ENCODE results near the gene ACAA1.
A peak's percentile ranks its signal among the peaks of the same experiment; 100 is the strongest.

ACAA1 gene, protein sequence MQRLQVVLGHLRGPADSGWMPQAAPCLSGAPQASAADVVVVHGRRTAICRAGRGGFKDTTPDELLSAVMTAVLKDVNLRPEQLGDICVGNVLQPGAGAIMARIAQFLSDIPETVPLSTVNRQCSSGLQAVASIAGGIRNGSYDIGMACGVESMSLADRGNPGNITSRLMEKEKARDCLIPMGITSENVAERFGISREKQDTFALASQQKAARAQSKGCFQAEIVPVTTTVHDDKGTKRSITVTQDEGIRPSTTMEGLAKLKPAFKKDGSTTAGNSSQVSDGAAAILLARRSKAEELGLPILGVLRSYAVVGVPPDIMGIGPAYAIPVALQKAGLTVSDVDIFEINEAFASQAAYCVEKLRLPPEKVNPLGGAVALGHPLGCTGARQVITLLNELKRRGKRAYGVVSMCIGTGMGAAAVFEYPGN

DNA sequence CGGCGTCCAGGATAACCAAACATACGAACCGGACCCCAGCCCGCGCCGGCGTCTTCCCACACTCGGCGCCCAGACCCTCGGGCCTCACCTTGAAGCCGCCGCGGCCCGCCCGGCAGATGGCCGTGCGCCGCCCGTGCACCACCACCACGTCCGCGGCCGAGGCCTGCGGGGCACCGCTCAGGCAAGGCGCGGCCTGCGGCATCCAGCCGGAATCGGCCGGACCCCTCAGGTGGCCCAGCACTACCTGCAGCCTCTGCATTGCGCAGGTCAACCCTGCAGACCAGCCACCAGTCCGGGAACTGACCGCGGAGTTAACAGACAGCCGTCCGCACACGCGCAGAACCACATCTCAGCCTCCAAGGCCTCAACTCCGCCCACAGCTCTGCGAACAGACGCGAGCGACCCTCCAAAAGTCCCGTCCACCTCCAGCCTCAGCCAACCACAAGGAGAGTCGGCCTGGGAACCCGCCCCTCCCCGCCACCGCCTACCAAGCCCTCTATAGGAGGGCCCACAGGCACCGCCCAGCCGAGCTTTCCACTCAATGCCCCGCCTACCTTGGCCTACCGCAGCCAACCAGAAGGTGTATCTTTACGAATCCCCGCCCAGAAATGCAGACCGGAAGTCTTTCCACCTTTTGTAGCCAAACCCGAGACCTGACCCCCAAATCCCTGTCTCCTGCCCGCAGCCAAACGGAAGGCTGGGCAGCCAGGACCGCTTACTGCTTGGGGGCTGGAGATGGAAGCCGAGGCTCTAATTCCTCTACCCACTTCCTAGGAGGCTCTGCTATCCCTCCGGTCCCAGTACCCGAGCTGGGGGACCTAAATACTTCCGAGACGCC is at the start of gene ACAA1:
TSS of gene ACAA1 (minus strand) at position 351 of the 838 bp plus-strand sequence. CDS start at position 259, 92 bp downstream.
- Mint-ChIP-seq H3K4me1 (ENCODE audit: low read depth) (peaks cover 72% of the 10 kb centered on the region), H3K4me3 (peak within 1 kb of the TSS; percentile 92), H3K27me3 (no peaks in the 10 kb centered on the region), H3K27ac (peak within 1 kb of the TSS; percentile 95), H3K36me3 (ENCODE audit: low read depth) (peaks cover 37% of the 10 kb centered on the region), H3K9me3 (no peaks in the 10 kb centered on the region)

DNA sequence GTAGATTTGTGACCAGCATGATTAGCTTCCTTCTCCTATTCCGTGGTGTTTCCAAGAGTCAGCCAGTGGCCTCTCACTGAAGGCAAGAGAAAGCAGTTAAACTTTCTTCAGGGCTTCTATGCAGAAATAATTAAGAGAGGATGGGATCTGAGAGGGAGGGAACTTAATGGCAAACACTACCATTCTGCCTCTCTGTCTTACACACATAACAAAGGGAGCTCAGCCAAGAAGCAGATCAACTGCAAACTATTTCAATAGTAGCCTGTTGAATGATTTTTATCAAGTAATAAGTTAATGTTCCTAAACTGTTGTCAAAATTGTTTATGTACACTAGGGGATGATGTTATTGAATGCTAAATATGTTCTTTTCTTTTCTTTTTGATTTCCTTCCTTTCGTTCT is 40.3 kb upstream of the ACAA1 start:
- Mint-ChIP-seq H3K4me1 (ENCODE audit: low read depth) (peaks cover 52% of the 10 kb centered on the region), H3K36me3 (ENCODE audit: low read depth) (peaks cover 22% of the 10 kb centered on the region), H3K4me3 (no peak overlapping the region), H3K27me3 (no peaks in the 10 kb centered on the region), H3K27ac (no peak overlapping the region), H3K9me3 (no peaks in the 10 kb centered on the region)

DNA sequence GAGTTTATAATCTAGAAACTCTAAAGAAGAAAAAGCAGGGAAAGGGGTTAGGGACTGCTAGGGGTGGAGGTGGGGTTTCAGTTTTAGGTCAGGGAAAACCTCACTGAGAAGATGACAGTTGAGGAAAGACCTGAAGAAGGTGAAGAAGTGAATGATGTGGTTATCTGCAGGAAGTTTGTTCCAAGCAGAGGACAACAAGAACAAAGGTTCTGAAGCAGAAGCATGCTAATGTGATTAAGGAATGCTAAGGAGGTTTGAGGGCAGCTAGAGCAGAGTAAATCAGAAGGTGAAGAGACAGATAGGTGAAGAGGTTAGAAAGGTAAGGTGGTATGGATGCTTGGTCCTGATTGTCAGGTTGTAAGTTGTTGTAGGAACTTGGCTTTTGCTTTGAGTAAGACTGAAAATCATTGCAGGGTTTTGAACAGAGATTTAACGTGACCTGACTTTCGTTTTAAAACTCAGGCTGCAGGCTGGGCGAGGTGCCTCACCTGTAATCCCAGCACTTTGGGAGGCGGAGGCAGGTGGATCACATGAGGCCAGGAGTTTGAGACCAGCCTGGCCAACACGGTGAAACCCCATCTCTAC is 37.0 kb upstream of the ACAA1 start:
- Mint-ChIP-seq H3K4me3 (no peak overlapping the region), H3K27ac (peak overlapping the region; percentile 43), H3K27me3 (no peaks in the 10 kb centered on the region), H3K9me3 (no peaks in the 10 kb centered on the region), H3K36me3 (ENCODE audit: low read depth) (peaks cover 17% of the 10 kb centered on the region), H3K4me1 (ENCODE audit: low read depth) (peaks cover 72% of the 10 kb centered on the region)

DNA sequence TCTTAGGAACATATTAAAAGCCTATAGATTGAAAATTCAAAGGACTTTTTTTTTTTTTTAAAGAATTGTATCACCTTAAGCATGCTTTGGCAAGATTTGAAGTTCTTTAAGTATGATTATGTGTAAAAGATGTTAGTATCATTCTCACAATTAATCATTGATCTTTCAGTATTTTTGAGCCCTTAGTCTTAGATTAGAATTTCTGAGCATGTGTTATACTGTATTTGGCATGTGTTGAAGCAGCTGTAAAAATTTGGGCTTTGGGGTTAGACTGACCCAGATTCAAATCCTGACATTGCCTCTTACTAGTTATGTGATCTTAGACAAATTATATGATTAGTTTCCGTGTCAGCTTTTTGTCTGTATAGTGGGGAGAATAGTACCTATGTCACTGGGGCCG is 34.7 kb upstream of the ACAA1 start:
- Mint-ChIP-seq H3K4me1 (ENCODE audit: low read depth) (peaks cover 91% of the 10 kb centered on the region), H3K27me3 (no peaks in the 10 kb centered on the region), H3K36me3 (ENCODE audit: low read depth) (peaks cover 31% of the 10 kb centered on the region), H3K9me3 (no peaks in the 10 kb centered on the region), H3K4me3 (no peak overlapping the region), H3K27ac (no peak overlapping the region)

DNA sequence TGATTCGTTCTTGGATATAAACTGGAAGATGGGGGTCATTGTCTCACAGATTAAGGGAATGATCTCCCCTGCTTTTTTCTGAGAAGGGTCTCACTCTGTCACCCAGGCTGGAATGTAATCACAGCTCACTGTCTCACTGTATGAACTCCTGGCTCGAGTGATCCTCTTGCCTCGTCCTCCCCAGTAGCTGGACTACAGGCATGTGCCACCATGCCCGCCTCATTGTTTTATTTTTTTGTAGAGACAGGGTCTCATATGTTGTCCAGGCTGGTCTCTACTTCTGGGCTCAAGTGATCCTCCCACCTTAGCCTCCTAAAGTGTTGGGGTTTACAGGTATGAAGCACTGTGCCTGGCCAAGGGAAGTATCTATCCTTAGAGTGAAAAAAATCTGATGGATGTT is 33.8 kb upstream of the ACAA1 start:
- H3K4me3 Mint-ChIP-seq: no peak overlapping the region
- no peaks in the 10 kb centered on the region for H3K9me3 Mint-ChIP-seq
- H3K27ac Mint-ChIP-seq: no peak overlapping the region
- peaks cover 35% of the 10 kb centered on the region for H3K36me3 Mint-ChIP-seq (ENCODE audit: low read depth)
- H3K4me1 Mint-ChIP-seq (ENCODE audit: low read depth): peaks cover 95% of the 10 kb centered on the region
- H3K27me3 Mint-ChIP-seq: no peaks in the 10 kb centered on the region

DNA sequence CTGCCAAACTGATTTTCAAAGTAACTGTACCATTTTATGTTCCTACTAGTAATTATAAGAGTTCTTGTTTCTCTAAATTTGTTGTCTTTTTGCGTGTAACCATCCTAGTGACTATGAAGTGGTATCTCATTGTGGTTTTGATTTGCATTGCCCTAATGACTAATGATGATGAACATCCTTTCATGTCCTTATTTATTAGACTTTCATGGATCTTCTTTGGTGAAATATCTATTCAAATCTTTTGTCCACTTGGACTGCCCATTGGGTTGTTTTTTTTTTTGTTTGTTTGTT is 32.0 kb upstream of the ACAA1 start:
- H3K9me3 Mint-ChIP-seq: no peaks in the 10 kb centered on the region
- peak overlapping the region; percentile 78 for H3K27ac Mint-ChIP-seq
- peak overlapping the region; percentile 62 for H3K4me3 Mint-ChIP-seq
- H3K27me3 Mint-ChIP-seq: no peaks in the 10 kb centered on the region
- H3K36me3 Mint-ChIP-seq (ENCODE audit: low read depth): peaks cover 27% of the 10 kb centered on the region
- peaks cover 87% of the 10 kb centered on the region for H3K4me1 Mint-ChIP-seq (ENCODE audit: low read depth)

DNA sequence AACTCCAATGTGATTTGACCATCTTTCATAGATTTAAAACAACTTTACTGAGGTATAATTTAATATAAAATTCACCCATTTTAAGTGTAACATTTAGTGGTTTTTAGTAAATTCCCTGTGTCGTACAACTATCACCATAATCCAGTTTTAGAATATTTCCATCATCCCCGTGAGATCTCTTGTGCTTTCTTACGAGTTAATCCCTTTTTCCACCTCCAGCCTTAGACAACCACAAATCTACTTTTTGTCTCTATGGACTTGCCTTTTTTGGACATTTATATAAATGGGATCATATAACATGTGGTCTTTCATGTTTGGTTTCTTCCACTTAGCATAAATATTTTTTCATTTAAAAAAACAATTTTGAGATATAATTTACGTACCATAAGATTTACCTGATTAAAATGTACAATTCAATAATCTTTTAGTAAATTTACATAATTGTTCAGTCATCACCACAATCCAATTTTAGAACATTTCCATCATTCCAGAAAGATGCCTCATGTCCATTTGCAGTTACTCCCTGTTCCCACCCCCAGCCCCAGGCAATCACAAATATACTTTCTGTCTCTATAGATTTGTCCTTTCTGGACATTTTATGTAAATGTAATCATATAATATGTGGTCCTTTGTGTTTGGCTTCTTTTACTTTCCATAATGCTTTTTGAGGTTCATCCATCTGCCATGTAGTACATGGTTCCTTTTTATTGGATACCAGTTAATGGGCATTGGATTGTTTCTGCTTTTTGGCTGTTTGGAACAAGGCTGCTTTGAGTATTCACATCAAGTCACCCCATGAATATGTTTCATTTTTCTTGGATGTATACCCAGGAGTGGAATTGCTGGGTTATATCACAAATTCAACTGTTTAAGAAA is 31.5 kb upstream of the ACAA1 start:
- no peaks in the 10 kb centered on the region for H3K9me3 Mint-ChIP-seq

DNA sequence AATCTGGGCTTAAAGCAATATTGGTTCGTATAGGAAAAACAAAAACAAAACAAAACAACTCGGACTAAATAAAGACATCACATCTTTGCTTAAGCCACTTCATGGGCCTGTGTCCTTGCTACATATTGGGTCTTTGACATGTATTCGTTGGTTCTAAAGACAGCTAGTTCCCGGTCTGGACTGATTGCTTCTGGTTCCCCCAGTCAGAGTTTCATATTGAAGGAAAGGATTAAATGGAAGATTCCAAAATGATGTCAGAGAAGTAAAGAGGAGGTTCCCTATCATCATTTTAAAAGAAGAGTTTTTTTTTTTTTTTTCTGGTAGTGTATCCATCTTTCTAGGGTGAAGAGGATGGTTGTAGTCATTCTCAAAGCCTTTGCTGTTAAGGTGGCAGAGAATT is 30.7 kb upstream of the ACAA1 start:
- Mint-ChIP-seq H3K9me3 (no peaks in the 10 kb centered on the region), H3K27ac (peak overlapping the region; percentile 51), H3K4me1 (ENCODE audit: low read depth) (peaks cover 77% of the 10 kb centered on the region), H3K36me3 (ENCODE audit: low read depth) (peaks cover 27% of the 10 kb centered on the region), H3K4me3 (peak overlapping the region; percentile 96), H3K27me3 (no peaks in the 10 kb centered on the region)

More for the DNA sequence above, 31.5 kb upstream of the ACAA1 start:
- Mint-ChIP-seq H3K27ac (peak overlapping the region; percentile 78), H3K36me3 (ENCODE audit: low read depth) (peaks cover 27% of the 10 kb centered on the region), H3K4me1 (ENCODE audit: low read depth) (peaks cover 84% of the 10 kb centered on the region), H3K27me3 (no peaks in the 10 kb centered on the region), H3K4me3 (peak overlapping the region; percentile 96)

DNA sequence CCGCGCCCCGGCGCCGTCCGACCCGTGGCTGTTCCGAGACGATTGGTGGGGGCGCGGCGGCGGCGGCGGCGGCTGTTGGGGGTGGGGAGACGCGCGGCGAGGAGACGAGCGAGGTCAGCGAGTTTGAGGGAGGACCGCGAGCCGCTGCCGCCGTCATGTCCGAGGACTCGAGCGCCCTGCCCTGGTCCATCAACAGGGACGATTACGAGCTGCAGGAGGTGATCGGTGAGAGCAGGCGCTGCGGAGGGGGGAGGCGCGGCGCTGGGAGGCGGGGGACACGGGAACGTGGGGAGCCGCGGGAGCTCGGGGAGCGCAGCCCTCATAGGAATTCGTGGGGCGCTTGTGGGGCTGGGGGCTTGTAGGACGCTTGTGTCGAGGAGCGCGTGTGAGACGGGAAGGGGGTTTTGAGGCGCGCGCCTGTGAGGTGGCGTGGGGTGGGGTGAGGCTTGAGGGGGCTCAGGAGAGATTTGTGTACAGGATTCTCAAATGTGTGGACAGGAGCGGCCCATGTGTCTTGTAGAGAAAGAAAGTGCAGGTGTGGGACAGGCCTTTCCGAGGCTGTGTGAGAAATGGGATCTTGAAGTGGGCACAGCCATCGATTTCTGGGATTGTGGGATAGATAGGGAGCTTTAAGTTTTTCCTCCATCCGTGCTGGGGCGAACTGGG is 28.9 kb upstream of the ACAA1 start:
- peak overlapping the region; percentile 100 for H3K27ac Mint-ChIP-seq
- H3K4me1 Mint-ChIP-seq (ENCODE audit: low read depth): peaks cover 60% of the 10 kb centered on the region
- H3K27me3 Mint-ChIP-seq: no peaks in the 10 kb centered on the region
- peak overlapping the region; percentile 96 for H3K4me3 Mint-ChIP-seq
- peaks cover 27% of the 10 kb centered on the region for H3K36me3 Mint-ChIP-seq (ENCODE audit: low read depth)
- H3K9me3 Mint-ChIP-seq: no peaks in the 10 kb centered on the region

DNA sequence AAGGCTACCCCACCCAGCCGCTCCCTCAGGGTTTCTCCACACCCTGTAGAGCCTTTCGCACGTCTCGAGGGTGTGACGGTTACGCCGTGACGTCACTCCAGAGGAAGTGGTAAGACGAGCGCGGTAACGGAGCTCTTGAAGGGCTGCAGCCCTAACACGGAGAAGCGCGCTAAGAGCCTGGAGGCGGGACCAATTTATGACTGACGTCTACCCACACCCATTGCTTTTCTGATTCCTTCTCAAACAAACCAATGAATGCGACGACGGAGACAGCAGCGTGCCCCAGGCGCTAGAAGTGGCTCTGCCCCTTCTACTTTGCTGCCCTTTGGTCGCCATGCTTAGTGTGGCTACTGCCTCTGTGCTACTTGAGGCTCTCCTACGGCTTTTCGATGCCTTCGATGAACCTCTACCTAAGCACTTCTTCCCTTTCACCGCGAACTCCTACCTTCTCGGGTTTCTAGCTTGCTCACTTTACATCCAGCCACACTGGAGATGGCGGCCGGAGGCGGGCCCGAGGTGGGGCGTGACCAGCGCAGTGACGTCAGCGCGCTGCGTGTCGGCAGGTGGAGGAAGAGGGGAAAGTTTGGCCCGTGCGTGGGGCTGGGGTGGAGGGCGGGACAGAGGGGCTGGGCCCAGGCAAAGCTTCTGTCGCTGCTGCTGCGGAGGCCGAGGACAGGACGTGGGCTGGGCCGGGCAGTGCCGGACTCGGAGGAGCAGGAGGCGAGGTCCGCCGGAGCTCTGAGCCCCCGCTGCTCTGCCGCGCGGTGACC is 28.2 kb upstream of the ACAA1 start, which contains the start of gene OXSR1:
TSS of gene OXSR1 (plus strand) at position 586 of the 770 bp plus-strand sequence. CDS start 340 bp downstream, outside the sequence.
- H3K27me3 Mint-ChIP-seq: no peaks in the 10 kb centered on the region
- H3K27ac Mint-ChIP-seq: peak within 1 kb of the TSS; percentile 100
- no peaks in the 10 kb centered on the region for H3K9me3 Mint-ChIP-seq
- H3K36me3 Mint-ChIP-seq (ENCODE audit: low read depth): peaks cover 23% of the 10 kb centered on the region
- H3K4me1 Mint-ChIP-seq (ENCODE audit: low read depth): peaks cover 52% of the 10 kb centered on the region
- H3K4me3 Mint-ChIP-seq: peak within 1 kb of the TSS; percentile 96

DNA sequence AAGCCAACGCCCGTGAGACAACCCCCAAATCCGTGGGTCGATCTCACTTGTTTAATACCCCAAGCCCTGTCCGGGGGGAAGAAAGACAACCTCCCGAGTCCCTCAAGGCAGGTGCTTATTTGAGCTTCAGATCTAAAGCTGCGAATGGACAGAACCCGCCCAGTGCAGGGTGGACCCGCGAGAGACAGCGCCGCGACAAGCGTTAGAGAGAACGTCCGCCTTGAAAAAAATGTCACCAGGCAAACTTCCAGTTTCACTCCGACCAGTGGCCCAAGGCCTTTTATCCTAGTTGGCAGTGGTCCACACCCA is 27.7 kb upstream of the ACAA1 start:
- Mint-ChIP-seq H3K27me3 (no peaks in the 10 kb centered on the region), H3K4me1 (ENCODE audit: low read depth) (peaks cover 49% of the 10 kb centered on the region), H3K27ac (peak overlapping the region; percentile 100), H3K9me3 (no peaks in the 10 kb centered on the region), H3K36me3 (ENCODE audit: low read depth) (peaks cover 23% of the 10 kb centered on the region), H3K4me3 (peak overlapping the region; percentile 96)

DNA sequence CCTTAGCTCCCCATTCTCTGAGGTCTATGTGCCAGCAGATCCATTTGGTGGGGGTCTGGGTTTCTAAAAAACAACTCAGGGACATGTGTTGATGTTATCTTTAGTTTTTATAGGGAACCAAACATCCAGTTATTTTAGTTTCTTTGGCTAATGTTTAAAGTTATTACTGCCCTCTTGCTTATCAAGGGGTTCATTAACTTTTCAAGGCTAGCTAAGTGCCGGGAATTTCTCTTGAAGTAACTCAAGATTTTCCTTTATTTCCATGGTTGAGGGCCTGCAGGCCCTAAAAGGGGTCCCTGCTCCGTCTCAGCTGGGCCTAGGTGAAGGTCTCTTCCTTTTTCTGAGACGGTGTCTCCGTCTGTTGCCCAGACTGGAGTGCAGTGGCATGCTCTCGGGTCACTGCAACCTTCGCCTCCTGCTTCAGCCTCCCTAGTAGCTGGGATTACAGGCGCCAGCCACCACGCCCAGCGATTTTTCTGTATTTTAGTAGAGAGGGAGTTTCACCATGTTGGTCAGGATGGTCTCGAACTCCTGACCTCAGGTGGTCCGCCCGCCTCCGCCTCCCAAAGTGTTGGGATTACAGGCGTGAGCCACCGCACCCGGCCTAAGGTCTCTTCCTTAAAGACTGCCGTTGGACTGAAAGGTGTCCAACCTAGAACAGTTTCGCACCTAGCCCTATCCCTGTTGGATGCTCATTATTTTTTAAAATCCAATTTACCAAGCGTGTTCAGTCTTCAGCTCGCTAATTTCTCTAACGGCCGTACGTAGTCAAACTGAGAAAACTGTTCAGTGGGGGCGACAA is 27.1 kb upstream of the ACAA1 start:
- Mint-ChIP-seq H3K4me1 (ENCODE audit: low read depth) (peaks cover 44% of the 10 kb centered on the region), H3K36me3 (ENCODE audit: low read depth) (peaks cover 23% of the 10 kb centered on the region), H3K27ac (peak overlapping the region; percentile 100), H3K9me3 (no peaks in the 10 kb centered on the region), H3K27me3 (no peaks in the 10 kb centered on the region), H3K4me3 (peak overlapping the region; percentile 96)
